ENCODE results near the gene KRTAP10-5. TPM values are rescaled to one million over a fixed set of nuclear protein-coding genes. Genes with fewer than 3 reads are reported as not detected.
"Not testable (repeated sequence)": the region's sequence is repeated elsewhere in the genome, so short reads cannot be mapped to it uniquely, and the experiment has no call there.

The KRTAP10-5 gene
- total RNA-seq, 1 donor from 2014 or later = not detected

GRCh38 chr21:44566403-44566802 lies 14.0 kb downstream of the KRTAP10-5 start:
- no peak for TF ChIP-seq CTCF (conservative IDR thresholded peaks at IDR 0.05; ENCODE audit: low read depth, low read length)
- H3K4me3 ChIP-seq (ENCODE audit: low read depth, low read length) = no peak overlapping the region
- no peak for DNase-seq (ENCODE audit: low read depth)

GRCh38 chr21:44564886-44565598 lies 15.4 kb downstream of the KRTAP10-5 start:
- no peak for TF ChIP-seq CTCF (conservative IDR thresholded peaks at IDR 0.05; ENCODE audit: low read depth, low read length)
- no peak for DNase-seq (ENCODE audit: low read depth)
- H3K4me3 ChIP-seq (ENCODE audit: low read depth, low read length) = no peak overlapping the region

- no peak for DNase-seq (ENCODE audit: low read depth)
- no peak overlapping the region for H3K4me3 ChIP-seq (ENCODE audit: low read depth, low read length)
- TF ChIP-seq CTCF (conservative IDR thresholded peaks at IDR 0.05; ENCODE audit: low read depth, low read length) = no peak
Observed at GRCh38 chr21:44564099-44564498, 16.3 kb downstream of the KRTAP10-5 start.

- no peak for DNase-seq (ENCODE audit: low read depth)
- H3K4me3 ChIP-seq (ENCODE audit: low read depth, low read length) = no peak within 1 kb of the TSS
- no peak for TF ChIP-seq CTCF (conservative IDR thresholded peaks at IDR 0.05; ENCODE audit: low read depth, low read length)
Observed at GRCh38 chr21:44558695-44559094, 21.7 kb downstream of the KRTAP10-5 start, which contains the start of gene KRTAP10-3. Gene KRTAP10-3, minus strand, starts transcription at chr21:44558795. Its CDS starts 80 bp downstream, at chr21:44558715.

DNA sequence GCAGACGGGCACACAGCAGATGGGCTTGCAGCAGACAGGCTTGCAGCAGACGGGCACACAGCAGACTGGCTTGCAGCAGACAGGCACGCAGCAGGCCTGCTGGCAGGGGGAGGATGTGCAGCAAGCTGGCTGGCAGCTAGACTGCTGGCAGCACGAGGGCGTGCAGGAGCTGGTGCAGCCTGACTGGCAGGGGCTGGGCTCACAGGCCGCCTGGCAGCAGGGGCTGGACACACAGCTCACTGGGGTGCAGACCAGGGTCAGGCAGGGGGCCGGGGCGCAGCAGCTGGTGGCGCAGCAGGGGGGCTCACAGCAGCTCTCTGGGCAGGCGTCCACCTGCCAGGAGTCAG lies 22.1 kb downstream of the KRTAP10-5 start:
- H3K4me3 ChIP-seq (ENCODE audit: low read depth, low read length); DNase-seq (ENCODE audit: low read depth): not testable (repeated sequence)

- DNase-seq (ENCODE audit: low read depth) = no peak
- H3K4me3 ChIP-seq (ENCODE audit: low read depth, low read length) = no peak overlapping the region
- no peak for TF ChIP-seq CTCF (conservative IDR thresholded peaks at IDR 0.05; ENCODE audit: low read depth, low read length)
Observed at GRCh38 chr21:44557491-44558328, 22.7 kb downstream of the KRTAP10-5 start.

- H3K4me3 ChIP-seq (ENCODE audit: low read depth, low read length) = no peak overlapping the region
- TF ChIP-seq CTCF (conservative IDR thresholded peaks at IDR 0.05; ENCODE audit: low read depth, low read length) = no peak
- DNase-seq (ENCODE audit: low read depth) = no peak
Observed at GRCh38 chr21:44556879-44557278, 23.5 kb downstream of the KRTAP10-5 start.
